ENCODE data around the gene GSPT1.

- TF ChIP-seq CTCF (IDR thresholded peaks at IDR 0.05; ENCODE audit: low read length) (no peak), EZH2phosphoT487 (IDR thresholded peaks at IDR 0.05; ENCODE audit: low read length) (no peak), EZH2 (optimal IDR thresholded peaks at IDR 0.05; ENCODE audit: low read depth, low read length) (no peak)
Observed at GRCh38 chr16:11893571-11893970, 22.2 kb downstream of the GSPT1 start.
